K562 (cell line): ENCODE results near the gene PANK2.

ENCODE experiments used
- BMI1 ChIP-seq: fragments of 150-350 bp; IDR thresholded peaks from 2 replicates; pipeline ENCODE4 v1.6.1; 2014; ENCODE audit warnings: low read length
- EP300 ChIP-seq: IDR thresholded peaks from 2 replicates; pipeline ENCODE4 v1.6.1; 2012; ENCODE audit warnings: low read length, improper control_type of control experiment
- FOXA1 ChIP-seq: fragments of 450-650 bp; IDR thresholded peaks from 2 replicates; pipeline ENCODE4 v1.6.1; 2016; ENCODE audit warnings: mild to moderate bottlenecking, borderline replicate concordance
- SMARCE1 ChIP-seq: fragments of 450-650 bp; IDR thresholded peaks from 2 replicates; pipeline ENCODE4 v1.7.1; 2016; ENCODE audit warnings: mild to moderate bottlenecking

DNA sequence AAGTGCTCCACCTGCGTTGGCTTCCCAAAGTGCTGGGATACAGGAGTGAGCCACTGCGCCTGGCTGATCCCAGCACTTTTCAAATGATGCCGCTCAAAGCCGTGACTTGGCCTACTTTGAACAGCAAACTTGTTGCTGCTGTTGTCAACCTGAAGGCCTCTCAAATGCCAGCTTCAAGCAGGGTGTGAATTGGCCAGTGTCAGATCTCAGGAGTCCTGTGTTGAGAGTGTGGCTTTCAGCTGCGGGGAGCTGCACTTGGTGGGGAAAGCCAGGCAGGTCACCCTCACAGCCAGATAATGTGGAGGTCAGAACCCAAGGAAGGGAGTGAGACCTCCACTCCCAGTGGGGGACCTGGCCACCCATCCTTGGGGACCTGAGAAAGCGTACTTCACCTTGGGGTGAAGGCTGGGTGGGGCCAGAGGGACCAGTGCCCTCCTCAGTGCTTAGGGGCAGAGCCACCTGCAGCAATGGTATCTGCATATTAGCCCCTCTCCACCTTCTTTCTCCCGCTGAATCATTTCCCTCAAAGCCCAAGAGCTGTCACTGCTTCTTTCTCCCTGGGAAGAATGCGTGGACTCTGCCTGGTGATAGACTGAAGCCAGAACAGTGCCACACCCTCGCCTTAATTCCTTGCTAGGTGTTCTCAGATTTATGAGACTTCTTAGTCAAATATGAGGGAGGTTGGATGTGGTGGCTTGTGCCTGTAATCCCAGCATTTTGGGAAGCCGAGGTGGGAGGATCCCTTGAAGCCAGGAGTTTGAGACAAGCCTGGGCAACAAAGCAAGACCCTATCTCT, 19.1 kb upstream of the PANK2 start:
- no peak for TF ChIP-seq FOXA1
- no peak for TF ChIP-seq EP300
- TF ChIP-seq BMI1, result no peak
- no peak for TF ChIP-seq SMARCE1
